Measurements from ENCODE around the gene CDCA5. TPM values are rescaled to one million over a fixed set of nuclear protein-coding genes. Genes with fewer than 3 reads are reported as not detected.
A peak's percentile ranks its signal among the peaks of the same experiment; 100 is the strongest.

The CDCA5 gene
- total RNA-seq, 2 experiments from 2014 or later = 105 to 109 TPM

- no peak overlapping the region for H3K4me3 Mint-ChIP-seq
- H3K4me1 Mint-ChIP-seq = peaks cover 52% of the 10 kb centered on the region
- H3K36me3 Mint-ChIP-seq (ENCODE audit: low read depth) = peaks cover 56% of the 10 kb centered on the region
- H3K27ac Mint-ChIP-seq = peak overlapping the region; percentile 91
- peak; percentile 81 for DNase-seq
- no peaks in the 10 kb centered on the region for H3K27me3 Mint-ChIP-seq
- POLR2A ChIA-PET = interaction anchor here (0.7 kb wide), 1 partner anchor 23 kb away, joined by 3 read pairs; no protein-coding TSS in a partner anchor
- no peaks in the 10 kb centered on the region for H3K9me3 Mint-ChIP-seq
- CTCF ChIA-PET = interaction anchor here (1.4 to 1.7 kb wide), 4 partner anchors 16 to 267 kb away, joined by 3 to 5 read pairs (median 4); partner anchors contain the start of genes ARL2 and MEN1
Measured at GRCh38 chr11:65078151-65078550, 5.7 kb downstream of the CDCA5 start.

GRCh38 chr11:65077451-65077850, 6.4 kb downstream of the CDCA5 start:
- Mint-ChIP-seq H3K4me1 (peaks cover 45% of the 10 kb centered on the region), H3K4me3 (no peak overlapping the region), H3K9me3 (no peaks in the 10 kb centered on the region), H3K27ac (peak overlapping the region; percentile 50), H3K27me3 (no peaks in the 10 kb centered on the region), H3K36me3 (ENCODE audit: low read depth) (peaks cover 50% of the 10 kb centered on the region)
- POLR2A ChIA-PET = no interaction called here
- no peak for DNase-seq
- CTCF ChIA-PET = interaction anchor here (1.2 to 2.5 kb wide), 4 partner anchors 18 to 267 kb away, joined by 3 to 6 read pairs (median 4); partner anchors contain the start of gene MEN1

GRCh38 chr11:65072631-65072966, 11.2 kb downstream of the CDCA5 start:
- ChIA-PET CTCF (interaction anchor here (0.6 to 1.6 kb wide), 6 partner anchors 9 to 255 kb away, joined by 3 to 4 read pairs (median 3); partner anchors contain the start of gene ZNHIT2), POLR2A (no interaction called here)
- no peak for DNase-seq
- H3K27ac Mint-ChIP-seq = no peak overlapping the region
- H3K4me3 Mint-ChIP-seq = no peak overlapping the region
- peaks cover 12% of the 10 kb centered on the region for H3K36me3 Mint-ChIP-seq (ENCODE audit: low read depth)
- peaks cover 9% of the 10 kb centered on the region for H3K4me1 Mint-ChIP-seq
- H3K9me3 Mint-ChIP-seq = no peaks in the 10 kb centered on the region
- H3K27me3 Mint-ChIP-seq = no peaks in the 10 kb centered on the region

GRCh38 chr11:65071907-65072630, 11.8 kb downstream of the CDCA5 start:
- CTCF ChIA-PET = interaction anchor here (0.6 to 1.6 kb wide), 5 partner anchors 8 to 45 kb away, joined by 3 to 4 read pairs (median 3); partner anchors contain the start of gene ZNHIT2

GRCh38 chr11:65069217-65069616, 14.6 kb downstream of the CDCA5 start:
- DNase-seq = no peak
- no peaks in the 10 kb centered on the region for H3K9me3 Mint-ChIP-seq
- H3K27me3 Mint-ChIP-seq = no peaks in the 10 kb centered on the region
- H3K27ac Mint-ChIP-seq = no peak overlapping the region
- ChIA-PET POLR2A (no interaction called here), CTCF (interaction anchor here (1.1 to 1.5 kb wide), 2 partner anchors 44 to 73 kb away, joined by 3 read pairs; partner anchors contain the start of gene BATF2)
- H3K36me3 Mint-ChIP-seq (ENCODE audit: low read depth) = no peaks in the 10 kb centered on the region
- peaks cover 1% of the 10 kb centered on the region for H3K4me1 Mint-ChIP-seq
- H3K4me3 Mint-ChIP-seq = no peak overlapping the region

More at GRCh38 chr11:65071907-65072630, 11.8 kb downstream of the CDCA5 start:
- no peaks in the 10 kb centered on the region for H3K27me3 Mint-ChIP-seq
- no peak overlapping the region for H3K4me3 Mint-ChIP-seq
- H3K36me3 Mint-ChIP-seq (ENCODE audit: low read depth) = peaks cover 7% of the 10 kb centered on the region
- no peaks in the 10 kb centered on the region for H3K9me3 Mint-ChIP-seq
- no peak for DNase-seq
- peaks cover 5% of the 10 kb centered on the region for H3K4me1 Mint-ChIP-seq
- POLR2A ChIA-PET = no interaction called here
- no peak overlapping the region for H3K27ac Mint-ChIP-seq

GRCh38 chr11:65067446-65067845, 16.4 kb downstream of the CDCA5 start:
- Mint-ChIP-seq H3K27ac (no peak overlapping the region), H3K4me1 (peaks cover 1% of the 10 kb centered on the region), H3K27me3 (no peaks in the 10 kb centered on the region), H3K36me3 (ENCODE audit: low read depth) (no peaks in the 10 kb centered on the region), H3K4me3 (no peak overlapping the region), H3K9me3 (no peaks in the 10 kb centered on the region)
- ChIA-PET CTCF (no interaction called here), POLR2A (no interaction called here)
- no peak for DNase-seq

GRCh38 chr11:65066805-65067291, 17.0 kb downstream of the CDCA5 start:
- ChIA-PET POLR2A (no interaction called here), CTCF (no interaction called here)
- Mint-ChIP-seq H3K4me1 (peaks cover 1% of the 10 kb centered on the region), H3K27ac (no peak overlapping the region), H3K36me3 (ENCODE audit: low read depth) (no peaks in the 10 kb centered on the region), H3K27me3 (no peaks in the 10 kb centered on the region), H3K9me3 (no peaks in the 10 kb centered on the region), H3K4me3 (no peak overlapping the region)
- DNase-seq = no peak

- no peaks in the 10 kb centered on the region for H3K36me3 Mint-ChIP-seq (ENCODE audit: low read depth)
- H3K27me3 Mint-ChIP-seq = no peaks in the 10 kb centered on the region
- DNase-seq = no peak
- ChIA-PET CTCF (interaction anchor here (0.9 kb wide), 1 partner anchor 16 kb away, joined by 3 read pairs; no protein-coding TSS in a partner anchor), POLR2A (no interaction called here)
- H3K4me1 Mint-ChIP-seq = peaks cover 1% of the 10 kb centered on the region
- no peaks in the 10 kb centered on the region for H3K9me3 Mint-ChIP-seq
- H3K4me3 Mint-ChIP-seq = no peak overlapping the region
- no peak overlapping the region for H3K27ac Mint-ChIP-seq
Measured at GRCh38 chr11:65066315-65066714, 17.5 kb downstream of the CDCA5 start.

GRCh38 chr11:65065851-65066250, 18.0 kb downstream of the CDCA5 start:
- ChIA-PET POLR2A (no interaction called here), CTCF (interaction anchor here (0.9 kb wide), 1 partner anchor 17 kb away, joined by 3 read pairs; no protein-coding TSS in a partner anchor)
- Mint-ChIP-seq H3K9me3 (no peaks in the 10 kb centered on the region), H3K4me3 (no peak overlapping the region), H3K4me1 (peaks cover 5% of the 10 kb centered on the region), H3K27me3 (no peaks in the 10 kb centered on the region), H3K27ac (no peak overlapping the region), H3K36me3 (ENCODE audit: low read depth) (no peaks in the 10 kb centered on the region)
- no peak for DNase-seq

- POLR2A ChIA-PET = no interaction called here
- Mint-ChIP-seq H3K27me3 (no peaks in the 10 kb centered on the region), H3K4me3 (no peak overlapping the region), H3K27ac (no peak overlapping the region), H3K9me3 (no peaks in the 10 kb centered on the region), H3K4me1 (peaks cover 14% of the 10 kb centered on the region), H3K36me3 (ENCODE audit: low read depth) (no peaks in the 10 kb centered on the region)
- DNase-seq = no peak
- CTCF ChIA-PET = interaction anchor here (1.7 kb wide), 1 partner anchor 8 kb away, joined by 4 read pairs; no protein-coding TSS in a partner anchor
Measured at GRCh38 chr11:65064847-65065240, 19.0 kb downstream of the CDCA5 start.

GRCh38 chr11:65063532-65063931, 20.3 kb downstream of the CDCA5 start:
- ChIA-PET POLR2A (no interaction called here), CTCF (interaction anchor here (1.4 to 2.3 kb wide), 4 partner anchors 9 to 49 kb away, joined by 4 to 12 read pairs (median 4); partner anchors contain the start of gene ARL2)
- no peaks in the 10 kb centered on the region for H3K9me3 Mint-ChIP-seq
- H3K27ac Mint-ChIP-seq = no peak overlapping the region
- H3K27me3 Mint-ChIP-seq = no peaks in the 10 kb centered on the region
- no peak overlapping the region for H3K4me3 Mint-ChIP-seq
- no peak for DNase-seq
- peaks cover 13% of the 10 kb centered on the region for H3K4me1 Mint-ChIP-seq
- H3K36me3 Mint-ChIP-seq (ENCODE audit: low read depth) = no peaks in the 10 kb centered on the region

- no peak overlapping the region for H3K4me3 Mint-ChIP-seq
- no peaks in the 10 kb centered on the region for H3K9me3 Mint-ChIP-seq
- no peak overlapping the region for H3K27ac Mint-ChIP-seq
- DNase-seq = peak; percentile 32
- POLR2A ChIA-PET = no interaction called here
- H3K36me3 Mint-ChIP-seq (ENCODE audit: low read depth) = no peaks in the 10 kb centered on the region
- CTCF ChIA-PET = interaction anchor here (0.5 to 0.7 kb wide), 2 partner anchors 12 to 77 kb away, joined by 3 to 5 read pairs; no protein-coding TSS in a partner anchor
- peaks cover 3% of the 10 kb centered on the region for H3K27me3 Mint-ChIP-seq
- peaks cover 13% of the 10 kb centered on the region for H3K4me1 Mint-ChIP-seq
Measured at GRCh38 chr11:65060913-65061408, 22.9 kb downstream of the CDCA5 start.
